ENCODE results near the gene MT3.

- TF ChIP-seq CTCF (IDR thresholded peaks at IDR 0.05; ENCODE audit: low read depth, low read length) (peak; percentile 23), EZH2phosphoT487 (IDR thresholded peaks at IDR 0.05; ENCODE audit: low read depth) (no peak)
Measured at GRCh38 chr16:56603589-56603988, 14.3 kb downstream of the MT3 start.

Data from OCI-LY3 (cell line).